Daoy (cell line): ENCODE measurements around the gene S100A5. TPM values are rescaled to one million over a fixed set of nuclear protein-coding genes. Genes with fewer than 3 reads are reported as not detected.
"Not testable (repeated sequence)": the region's sequence is repeated elsewhere in the genome, so short reads cannot be mapped to it uniquely, and the experiment has no call there.

Experiments
- DNase-seq: peaks from one replicate; pipeline ENCODE4 v3.0.0-alpha.2; 2015; ENCODE audit warnings: low read depth
- total RNA-seq: library from RNA; depleted of rRNA; stranded (reverse); fragments of >200 nt; shearing (Covaris generic); gene quantifications from 2 replicates; pipeline ENCODE4 v1.2.3, GENCODE V29; 2014; rRNA removed

S100A5 gene, protein sequence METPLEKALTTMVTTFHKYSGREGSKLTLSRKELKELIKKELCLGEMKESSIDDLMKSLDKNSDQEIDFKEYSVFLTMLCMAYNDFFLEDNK
- 0.34 TPM in 1 of 2 replicates, not detected in the other for total RNA-seq

DNA sequence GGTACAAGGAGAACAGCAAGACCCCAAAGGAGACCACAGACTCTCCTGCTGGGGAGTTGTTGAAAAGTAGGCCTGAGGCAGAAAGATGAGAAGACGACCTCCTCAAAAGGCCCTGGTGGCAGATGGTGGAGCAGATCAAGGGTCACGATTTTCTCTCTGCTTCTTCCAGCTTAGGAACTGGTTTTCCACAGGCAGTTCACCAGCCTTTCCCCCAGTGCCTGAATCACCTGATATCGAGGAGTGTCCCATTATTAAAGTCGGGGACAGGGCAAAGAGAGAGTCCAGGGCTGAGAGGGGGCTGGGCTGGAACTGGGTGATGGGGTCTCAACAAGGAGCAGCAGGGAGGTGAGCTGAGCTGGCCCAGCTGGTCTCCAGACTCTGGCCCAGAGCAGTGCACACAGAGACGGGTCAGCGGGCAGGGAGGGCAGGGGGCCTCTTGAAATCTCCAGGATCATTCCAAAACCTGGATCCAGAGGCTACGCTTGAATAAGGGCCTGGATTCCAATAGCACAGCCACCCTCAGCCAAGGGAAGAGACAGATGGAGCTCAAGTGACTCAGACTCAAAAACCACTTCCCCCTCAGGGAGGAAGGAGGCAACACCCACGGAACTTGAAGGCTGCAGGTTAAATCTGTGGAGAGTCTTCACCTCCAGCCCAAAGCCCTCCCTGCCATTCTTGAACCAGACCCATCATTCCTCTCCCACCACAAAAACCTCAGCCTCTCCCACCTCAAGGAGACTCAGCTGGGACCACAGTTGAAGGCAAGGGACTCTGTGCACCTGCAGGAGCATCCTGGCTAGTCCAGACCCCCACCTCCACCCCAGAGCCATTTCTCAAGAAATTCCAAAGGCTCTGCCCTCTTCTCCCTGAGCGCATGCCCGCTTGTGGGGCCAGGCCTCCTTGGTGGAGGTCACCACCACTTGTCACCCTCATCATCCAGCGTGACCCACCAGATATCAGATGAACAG is at the start of gene S100A5:
Gene S100A5, minus strand, starts transcription at position 541 of the 968 bp plus-strand sequence. CDS start 743 bp downstream, outside the sequence.
- peak; percentile 78 for DNase-seq

DNA sequence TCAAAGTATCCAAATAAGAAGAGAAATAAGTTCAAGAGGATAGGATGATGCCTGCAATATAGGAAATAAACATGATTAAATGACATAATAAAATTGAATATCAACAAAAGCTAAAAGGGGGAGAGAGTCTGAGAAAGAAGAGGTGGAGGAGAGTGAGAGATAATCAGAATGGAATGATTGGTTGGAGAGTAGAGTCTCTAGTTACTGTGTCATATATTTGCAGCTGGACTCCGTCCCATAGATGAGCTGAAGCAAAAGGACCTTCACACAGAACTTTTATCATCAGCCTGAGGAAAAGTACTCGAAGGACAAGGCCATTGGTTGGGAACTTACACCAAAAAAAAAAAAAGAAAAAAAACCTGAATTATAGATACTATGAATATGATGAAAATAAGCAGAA is 47.7 kb upstream of the S100A5 start:
- no peak for DNase-seq

DNA sequence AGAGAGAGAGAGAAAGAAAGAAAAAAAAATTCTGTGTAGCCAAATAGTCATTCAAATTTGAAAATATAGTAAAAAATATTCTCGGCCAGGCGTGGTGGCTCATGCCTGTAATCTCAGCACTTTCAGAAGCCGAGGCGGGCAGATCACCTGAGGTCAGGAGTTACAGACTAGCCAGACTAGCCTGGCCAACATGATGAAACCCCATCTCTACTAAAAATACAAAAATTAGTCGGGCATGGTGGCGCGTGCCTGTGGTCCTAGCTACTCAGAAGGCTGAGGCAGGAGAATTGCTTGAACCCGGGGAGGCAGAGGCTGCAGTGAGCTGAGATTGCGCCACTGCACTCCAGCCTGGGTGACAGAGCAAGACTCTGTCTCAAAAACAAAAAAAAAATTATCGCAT is 47.3 kb upstream of the S100A5 start:
- DNase-seq: not testable (repeated sequence)

DNA sequence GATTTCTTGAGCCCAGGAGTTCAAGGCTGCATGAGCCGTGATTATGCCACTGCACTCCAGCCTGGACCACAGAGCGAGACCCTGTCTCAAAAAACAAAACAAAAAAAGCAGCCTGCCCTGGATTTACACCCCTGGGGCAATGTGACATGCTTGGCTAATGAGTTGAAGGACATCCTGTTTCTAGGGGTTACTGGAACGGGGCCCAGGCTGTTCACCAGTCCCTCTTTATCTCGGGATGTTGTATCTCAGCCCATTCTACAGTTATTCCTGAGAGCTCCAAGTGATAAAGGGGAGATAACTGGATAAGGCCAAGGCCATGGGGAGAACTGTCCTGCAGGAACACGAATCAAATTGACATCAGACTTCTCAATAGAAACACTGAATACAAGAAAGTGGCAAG is 46.6 kb upstream of the S100A5 start:
- DNase-seq: peak; percentile 35

DNA sequence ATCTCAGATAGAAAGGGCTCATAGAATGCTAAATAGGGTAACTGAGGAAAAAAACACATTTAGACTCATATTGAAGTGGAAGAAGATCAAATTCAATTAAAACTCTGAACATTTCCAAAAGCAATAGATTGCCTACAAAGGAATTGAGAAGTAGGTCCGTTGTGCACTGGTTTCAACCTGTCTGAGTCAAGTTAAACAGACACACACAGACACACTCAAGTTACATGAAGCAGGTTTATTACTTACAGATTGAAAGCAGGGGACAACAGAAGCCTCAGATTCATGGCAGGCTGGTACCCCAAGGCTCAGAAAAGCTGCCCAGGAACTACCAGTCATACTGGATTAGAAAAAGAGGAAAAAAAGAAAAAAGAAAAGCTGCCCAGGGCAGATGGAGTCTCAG is 45.6 kb upstream of the S100A5 start:
- DNase-seq: no peak

DNA sequence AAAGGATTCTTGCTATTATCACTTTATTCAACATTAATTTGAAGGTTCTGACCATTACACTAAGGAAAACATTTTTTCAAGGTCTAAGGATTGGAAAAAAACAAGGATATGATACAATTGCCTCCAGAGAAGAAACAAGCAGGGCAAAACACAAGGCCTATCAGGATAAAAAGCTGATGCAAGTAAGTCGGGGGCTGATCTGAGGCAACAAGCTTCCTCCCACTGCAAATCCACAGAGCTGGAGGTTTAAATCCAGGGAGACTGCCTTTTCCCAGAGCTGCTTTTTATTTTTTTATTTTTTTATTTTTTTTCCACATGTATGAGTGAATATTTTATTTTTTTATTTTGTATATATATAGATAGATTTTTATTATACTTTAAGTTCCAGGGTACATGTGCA is 44.3 kb upstream of the S100A5 start:
- no peak for DNase-seq

DNA sequence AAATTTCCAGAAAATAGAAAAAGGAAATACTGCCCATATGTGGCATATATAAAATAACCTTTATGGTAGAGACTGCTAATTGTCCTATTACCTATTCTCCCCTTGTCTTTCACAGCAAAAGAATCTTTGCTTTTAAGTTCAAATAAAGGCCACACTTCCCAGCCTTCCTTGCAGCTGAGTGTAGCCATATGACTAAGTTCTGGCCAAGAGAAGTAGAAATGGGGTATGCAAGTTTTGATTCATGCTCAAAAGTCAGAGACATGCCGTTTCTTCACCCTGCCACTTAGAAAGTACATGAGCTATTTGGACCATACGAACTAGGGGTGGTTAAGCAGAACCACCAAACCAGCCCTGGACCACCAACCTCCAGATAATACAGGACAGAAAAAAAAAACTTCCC is 43.2 kb upstream of the S100A5 start:
- DNase-seq: no peak

DNA sequence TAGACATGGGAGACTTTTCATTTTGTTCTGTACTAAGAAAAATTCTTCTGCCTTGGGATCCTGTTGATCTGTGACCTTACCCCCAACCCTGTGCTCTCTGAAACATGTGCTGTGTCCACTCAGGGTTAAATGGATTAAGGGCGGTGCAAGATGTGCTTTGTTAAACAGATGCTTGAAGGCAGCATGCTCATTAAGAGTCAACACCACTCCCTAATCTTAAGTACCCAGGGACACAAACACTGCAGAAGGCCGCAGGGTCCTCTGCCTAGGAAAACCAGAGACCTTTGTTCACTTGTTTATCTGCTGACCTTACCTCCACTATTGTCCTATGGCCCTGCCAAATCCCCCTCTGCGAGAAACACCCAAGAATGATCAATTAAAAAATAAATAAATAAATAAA is 42.8 kb upstream of the S100A5 start:
- not testable (repeated sequence) for DNase-seq

DNA sequence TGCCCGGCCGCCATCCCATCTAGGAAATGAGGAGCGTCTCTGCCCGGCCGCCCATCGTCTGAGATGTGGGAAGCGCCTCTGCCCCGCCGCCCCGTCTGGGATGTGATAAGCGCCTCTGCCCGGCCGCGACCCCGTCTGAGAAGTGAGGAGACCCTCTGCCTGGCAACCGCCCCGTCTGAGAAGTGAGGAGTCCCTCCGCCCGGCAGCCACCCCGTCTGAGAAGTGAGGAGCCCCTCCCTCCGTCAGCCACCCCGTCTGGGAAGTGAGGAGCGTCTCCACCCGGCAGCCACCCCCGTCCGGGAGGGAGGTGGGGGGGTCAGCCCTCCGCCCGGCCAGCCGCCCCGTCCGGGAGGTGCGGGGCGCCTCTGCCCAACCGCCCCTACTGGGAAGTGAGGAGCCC is 42.1 kb upstream of the S100A5 start:
- DNase-seq: not testable (repeated sequence)

DNA sequence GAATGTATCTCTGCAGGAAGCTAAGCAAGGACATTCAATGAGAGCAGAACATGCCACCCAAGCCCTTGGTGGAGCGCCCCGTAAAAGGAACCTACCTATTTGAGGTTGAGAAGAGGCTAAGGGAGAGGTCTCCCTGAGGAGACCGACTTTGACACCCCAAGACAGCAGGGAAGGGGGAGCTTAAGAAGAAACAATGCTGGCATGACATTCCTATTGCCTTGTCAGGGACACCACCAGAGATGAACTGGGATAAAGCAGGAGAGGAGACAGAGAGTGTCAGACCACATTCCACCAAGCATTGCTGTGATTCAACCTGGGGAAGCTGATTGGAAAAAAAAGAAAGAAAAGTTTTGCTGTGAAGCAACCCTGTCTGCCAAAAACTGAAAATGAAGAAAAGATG is 38.2 kb upstream of the S100A5 start:
- no peak for DNase-seq

DNA sequence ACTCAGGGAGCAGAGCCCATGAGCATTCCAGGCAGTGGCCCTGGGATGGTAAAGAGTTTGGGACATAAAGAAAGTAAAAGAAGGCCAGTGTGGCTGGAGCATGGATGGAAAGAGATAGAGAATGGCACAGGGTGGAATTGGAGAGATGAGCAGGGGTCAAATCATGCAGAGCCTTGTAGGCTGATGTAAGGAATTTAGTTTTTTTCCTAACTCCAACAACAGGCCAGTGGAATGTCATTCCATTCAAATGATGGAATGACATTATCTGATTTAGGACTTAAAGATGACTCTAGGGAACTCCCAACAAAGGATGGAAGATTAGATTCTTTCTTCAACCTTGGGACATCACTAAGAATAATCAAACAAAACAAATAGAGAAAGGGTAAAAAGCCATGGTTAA is 37.8 kb upstream of the S100A5 start:
- DNase-seq: no peak

DNA sequence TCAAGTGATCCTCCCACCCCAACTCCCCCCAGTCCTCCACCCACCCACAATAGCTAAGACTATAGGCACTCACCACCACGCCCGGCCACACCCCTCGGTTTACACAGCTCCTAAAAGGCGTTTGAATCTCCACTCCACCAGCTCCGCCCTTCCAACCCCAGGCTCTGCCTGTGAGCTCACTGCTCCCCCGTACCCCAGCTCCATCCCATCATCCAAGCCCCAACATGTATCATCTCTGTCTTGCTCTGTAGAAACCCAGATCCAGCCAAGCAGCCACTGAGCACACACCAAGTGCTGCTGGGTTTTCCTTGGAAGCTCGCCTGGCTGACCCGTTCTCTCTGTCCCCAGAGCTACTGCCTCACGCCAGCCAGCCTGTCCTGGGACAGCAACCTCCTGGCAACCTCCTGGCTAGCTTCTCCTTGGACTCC is 36.9 kb upstream of the S100A5 start:
- no peak for DNase-seq

DNA sequence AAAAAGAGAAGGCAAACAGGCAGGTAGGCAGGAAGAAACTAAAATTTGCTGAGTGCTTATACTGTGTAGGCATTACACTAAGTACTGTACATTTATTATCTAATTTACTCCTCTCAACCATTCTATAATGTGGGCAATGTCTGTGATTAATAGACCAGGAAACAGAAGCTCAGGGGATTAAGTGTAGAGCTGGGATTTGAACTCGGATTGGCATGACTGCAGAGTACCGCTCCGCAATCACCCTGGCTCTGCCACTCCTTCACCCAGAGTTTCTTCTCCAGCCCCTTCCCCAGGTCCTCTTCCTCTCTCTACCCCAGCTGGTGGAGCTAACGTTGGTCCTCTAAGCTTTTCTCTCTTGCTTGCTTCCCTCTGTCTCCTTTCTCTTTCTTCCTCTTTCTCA is 36.4 kb upstream of the S100A5 start:
- DNase-seq: no peak

DNA sequence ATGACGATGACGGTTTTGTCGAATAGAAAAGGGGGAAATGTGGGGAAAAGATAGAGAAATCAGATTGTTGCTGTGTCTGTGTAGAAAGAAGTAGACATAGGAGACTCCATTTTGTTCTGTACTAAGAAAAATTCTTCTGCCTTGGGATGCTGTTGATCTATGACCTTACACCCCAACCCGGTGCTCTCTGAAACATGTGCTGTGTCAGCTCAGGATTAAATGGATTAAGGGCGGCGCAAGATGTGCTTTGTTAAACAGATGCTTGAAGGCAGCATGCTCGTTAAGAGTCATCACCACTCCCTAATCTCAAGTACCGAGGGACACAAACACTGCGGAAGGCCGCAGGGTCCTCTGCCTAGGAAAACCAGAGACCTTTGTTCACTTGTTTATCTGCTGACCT is 34.8 kb upstream of the S100A5 start:
- DNase-seq: not testable (repeated sequence)

DNA sequence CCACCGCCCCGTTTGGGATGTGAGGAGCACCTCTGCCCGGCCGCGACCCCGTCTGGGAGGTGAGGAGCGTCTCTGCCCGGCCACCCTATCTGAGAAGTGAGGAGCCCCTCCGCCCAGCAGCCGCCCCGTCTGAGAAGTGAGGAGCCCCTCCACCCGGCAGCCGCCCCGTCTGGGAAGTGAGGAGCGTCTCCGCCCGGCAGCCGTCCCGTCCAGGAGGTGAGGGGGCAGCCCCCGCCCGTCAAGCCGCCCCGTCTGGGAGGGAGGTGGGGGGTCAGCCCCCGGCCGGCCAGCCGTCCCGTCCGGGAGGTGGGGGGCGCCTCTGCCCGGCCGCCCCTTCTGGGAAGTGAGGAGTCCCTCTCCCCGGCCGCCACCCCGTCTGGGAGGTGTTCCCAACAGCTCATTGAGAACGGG is 34.4 kb upstream of the S100A5 start:
- not testable (repeated sequence) for DNase-seq

DNA sequence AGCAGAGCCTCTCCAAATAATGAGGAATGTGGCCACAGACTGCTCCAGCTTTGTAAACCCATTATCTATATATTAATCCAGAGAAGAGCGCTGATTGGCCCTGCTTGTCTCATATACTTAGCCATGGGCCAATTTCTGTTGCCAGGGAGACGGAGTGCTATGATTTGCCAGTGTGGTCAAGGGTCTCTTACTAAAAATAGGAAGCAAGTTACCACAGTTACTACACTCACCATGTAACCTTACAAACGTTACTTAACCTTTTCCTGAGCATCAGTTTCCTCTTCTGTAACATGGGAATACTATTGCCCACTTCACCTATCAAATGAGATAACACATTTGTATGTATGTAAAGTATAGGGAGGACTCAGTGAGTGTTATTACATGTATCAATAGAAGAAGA is 32.6 kb upstream of the S100A5 start:
- no peak for DNase-seq

DNA sequence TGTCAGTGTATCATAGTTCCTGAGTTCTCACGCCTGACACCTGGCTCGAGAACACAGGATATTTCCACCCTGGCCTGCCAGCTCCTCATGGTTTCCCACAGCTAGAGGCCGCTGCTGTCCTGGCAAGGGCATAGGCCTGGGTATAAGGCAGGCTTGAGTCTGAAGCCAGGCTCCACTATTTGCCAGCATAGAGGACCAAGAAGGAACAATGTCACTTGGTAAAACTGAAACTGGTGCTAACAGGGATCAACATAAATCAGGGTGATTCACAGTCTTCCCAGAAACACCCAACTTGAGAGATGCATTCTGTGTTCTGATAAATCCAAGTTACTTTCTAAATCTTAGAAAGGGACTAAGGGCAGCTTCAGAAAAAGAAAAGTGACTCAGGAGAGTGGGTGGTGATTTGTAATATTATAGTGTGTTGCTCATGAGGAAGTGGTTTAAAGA is 31.9 kb upstream of the S100A5 start:
- peak; percentile 89 for DNase-seq

DNA sequence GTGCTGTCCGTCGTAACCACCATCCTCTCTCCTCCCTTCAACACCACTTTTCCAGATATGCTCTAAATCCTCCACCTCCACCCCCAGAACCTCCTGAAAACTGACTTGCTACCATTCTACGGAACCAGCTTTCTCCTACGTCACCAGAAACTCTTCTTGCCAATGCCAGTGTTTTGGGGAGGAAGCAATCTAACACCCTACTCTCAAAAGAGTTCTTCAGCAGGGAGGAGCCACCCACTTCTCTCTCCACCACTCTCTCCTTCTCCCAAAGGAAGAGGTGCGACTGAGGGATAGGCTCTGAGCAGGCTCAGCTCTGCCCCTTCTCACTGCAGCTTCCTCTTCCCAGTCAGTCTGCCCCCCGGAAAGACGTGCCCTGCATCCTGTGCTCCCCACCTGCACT is 31.0 kb upstream of the S100A5 start:
- DNase-seq: no peak

DNA sequence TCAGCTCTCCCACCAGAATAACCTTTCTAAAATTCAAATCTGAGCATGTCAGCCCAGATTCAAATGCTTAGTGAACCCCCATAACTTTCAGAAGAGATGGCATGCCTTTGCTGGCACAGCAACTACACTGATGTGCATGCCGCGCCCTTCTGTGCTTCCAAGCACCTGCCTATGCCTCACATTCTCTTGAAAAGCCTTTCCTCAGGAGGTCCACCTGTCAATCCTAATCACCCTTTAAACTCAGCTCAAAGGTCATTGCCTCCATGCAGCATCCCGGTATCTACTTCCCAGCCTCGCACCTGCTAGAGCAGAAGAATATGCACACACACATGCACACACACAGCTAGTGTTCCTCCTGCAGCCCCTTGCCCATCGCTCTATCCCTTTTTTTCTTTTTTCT is 30.1 kb upstream of the S100A5 start:
- DNase-seq: no peak

DNA sequence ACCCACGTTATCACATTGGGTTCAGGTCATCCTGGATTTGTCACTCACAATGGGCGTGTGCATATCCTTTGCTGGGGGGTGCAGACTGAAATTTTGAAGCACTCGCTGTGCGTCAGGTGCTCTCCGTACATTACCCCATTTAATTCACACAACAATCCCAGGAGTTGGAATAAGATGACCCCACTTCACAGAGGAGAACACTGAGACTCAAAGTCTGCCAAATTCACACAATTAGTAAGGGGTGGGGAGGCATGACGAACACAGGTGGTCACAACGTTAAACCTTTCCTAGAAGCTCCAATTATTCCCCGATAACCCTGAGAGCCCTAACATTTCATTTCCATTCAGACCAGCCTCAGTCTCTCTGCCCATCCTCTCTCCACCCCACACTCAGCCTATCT is 28.7 kb upstream of the S100A5 start:
- no peak for DNase-seq

DNA sequence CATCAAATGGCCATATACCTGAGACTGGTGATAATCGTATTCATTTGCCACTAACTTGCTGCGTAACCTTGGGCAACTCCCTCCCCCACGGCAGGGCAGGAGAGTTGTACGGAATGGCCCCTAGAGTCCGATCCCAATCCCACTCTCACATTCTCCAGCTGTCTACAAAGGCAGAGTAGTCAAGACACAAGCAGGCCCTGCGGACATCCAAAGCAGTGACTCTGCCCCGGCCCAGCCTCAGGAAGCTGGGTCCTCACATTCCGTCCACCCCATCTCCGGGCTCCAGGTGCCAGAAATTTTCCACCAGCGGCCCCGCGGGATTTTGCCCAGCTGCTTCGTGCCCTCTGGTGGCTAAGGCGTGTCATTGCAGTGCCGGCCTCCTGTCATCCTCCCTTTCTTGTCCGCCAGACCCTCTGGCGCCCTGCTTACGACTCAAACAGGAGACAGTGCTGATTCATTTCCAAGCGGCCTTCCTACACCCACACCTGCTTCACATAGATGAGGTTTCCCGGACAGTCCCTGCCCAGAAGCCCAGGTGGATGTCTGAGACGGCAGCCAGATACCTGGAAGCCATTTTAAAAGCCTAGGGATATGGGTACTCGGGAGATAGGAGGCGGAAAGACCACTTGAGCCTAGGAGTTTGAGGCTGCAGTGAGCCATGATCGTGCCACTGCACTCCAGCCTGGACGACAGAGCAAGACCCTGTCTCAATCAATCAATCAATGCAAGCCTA is 27.8 kb upstream of the S100A5 start:
- DNase-seq: peak; percentile 94

DNA sequence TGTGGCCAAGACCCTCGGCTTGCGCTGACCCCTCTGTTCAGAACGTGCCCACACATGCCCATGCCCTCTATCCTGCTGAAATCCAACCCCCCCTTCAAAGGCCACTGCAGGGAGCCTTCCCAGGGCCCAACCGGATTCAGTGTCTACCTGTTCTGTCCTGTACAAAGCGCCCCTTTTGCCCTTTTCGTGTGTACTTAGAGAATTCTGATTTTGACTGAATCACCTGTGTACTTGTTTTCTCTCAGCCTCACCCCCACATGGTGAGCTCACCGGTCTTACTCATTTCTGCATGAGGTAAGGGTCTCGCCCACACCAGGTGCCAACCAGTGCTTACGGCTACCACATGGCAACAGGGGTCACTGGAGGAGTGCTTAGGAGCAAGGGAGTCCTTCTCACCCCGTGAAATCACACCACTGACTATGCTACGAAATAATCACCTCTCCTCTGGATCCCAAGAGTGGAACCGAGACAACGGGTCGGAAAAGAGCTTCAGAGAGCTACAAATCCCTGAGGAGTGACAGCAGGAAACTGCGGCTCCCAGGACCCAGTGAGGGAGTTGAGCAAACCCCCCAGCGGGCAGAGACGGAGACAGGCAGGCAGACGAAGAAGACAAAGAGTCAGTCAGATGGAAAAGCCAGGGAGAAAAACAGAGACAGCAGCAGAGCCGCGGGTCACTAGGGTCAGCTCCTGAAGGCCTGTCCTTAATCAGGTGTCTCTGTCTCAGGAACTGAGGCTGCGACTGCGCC is 27.1 kb upstream of the S100A5 start:
- peak; percentile 90 for DNase-seq
